ENCODE data around the gene TM4SF18.

DNA sequence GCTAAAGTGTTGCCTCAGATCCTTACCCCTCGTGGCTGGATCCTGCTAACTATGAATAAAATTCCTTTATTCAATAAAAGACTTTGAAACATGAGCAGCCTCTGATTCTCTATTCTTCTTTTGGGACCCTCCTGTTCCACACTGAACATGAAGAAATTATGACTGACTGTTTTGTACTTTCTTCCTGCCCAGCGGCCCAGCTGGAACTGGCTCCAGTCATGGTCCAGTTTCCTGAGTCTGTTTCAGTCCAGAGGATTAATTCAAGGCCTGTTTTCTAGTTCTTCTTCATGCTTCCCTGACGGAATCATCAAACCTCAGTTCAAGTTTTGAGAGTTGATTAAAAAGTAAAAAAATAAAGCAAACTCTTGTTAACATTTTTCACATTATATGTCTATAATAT lies 59.2 kb downstream of the TM4SF18 start:
- TF ChIP-seq, protein P1, sequence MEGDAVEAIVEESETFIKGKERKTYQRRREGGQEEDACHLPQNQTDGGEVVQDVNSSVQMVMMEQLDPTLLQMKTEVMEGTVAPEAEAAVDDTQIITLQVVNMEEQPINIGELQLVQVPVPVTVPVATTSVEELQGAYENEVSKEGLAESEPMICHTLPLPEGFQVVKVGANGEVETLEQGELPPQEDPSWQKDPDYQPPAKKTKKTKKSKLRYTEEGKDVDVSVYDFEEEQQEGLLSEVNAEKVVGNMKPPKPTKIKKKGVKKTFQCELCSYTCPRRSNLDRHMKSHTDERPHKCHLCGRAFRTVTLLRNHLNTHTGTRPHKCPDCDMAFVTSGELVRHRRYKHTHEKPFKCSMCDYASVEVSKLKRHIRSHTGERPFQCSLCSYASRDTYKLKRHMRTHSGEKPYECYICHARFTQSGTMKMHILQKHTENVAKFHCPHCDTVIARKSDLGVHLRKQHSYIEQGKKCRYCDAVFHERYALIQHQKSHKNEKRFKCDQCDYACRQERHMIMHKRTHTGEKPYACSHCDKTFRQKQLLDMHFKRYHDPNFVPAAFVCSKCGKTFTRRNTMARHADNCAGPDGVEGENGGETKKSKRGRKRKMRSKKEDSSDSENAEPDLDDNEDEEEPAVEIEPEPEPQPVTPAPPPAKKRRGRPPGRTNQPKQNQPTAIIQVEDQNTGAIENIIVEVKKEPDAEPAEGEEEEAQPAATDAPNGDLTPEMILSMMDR (optimal IDR thresholded peaks at IDR 0.05 in 1 of 3, IDR thresholded peaks at IDR 0.05 in 1 of 3, conservative IDR thresholded peaks at IDR 0.05 in 1 of 3; ENCODE audit: extremely low read depth in 1 of 3, insufficient read depth in 2 of 3, low read length in 3 of 3), result no peak
- no peak for TF ChIP-seq EZH2 (IDR thresholded peaks at IDR 0.05; ENCODE audit: low read length)
